ENCODE measurements around the gene METAP1D.

DNA sequence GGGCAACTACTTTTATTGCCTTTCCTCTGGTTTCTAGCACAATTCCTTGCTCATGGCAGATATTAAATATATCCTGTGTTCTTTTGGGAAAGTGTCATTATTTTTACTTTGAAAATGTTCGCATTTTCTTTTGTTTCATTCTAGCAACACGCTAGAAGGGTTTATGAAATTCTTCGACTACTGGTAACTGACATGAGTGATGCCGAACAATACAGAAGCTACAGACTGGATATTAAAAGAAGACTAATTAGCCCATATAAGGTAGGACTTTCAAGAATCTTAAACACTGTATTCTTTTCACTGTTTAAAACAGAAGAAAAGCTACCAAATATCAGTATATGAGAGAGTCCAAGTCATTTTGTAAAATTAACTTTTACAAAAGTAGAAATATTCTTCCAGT, 20.6 kb upstream of the METAP1D start:
- TF ChIP-seq, protein P1, sequence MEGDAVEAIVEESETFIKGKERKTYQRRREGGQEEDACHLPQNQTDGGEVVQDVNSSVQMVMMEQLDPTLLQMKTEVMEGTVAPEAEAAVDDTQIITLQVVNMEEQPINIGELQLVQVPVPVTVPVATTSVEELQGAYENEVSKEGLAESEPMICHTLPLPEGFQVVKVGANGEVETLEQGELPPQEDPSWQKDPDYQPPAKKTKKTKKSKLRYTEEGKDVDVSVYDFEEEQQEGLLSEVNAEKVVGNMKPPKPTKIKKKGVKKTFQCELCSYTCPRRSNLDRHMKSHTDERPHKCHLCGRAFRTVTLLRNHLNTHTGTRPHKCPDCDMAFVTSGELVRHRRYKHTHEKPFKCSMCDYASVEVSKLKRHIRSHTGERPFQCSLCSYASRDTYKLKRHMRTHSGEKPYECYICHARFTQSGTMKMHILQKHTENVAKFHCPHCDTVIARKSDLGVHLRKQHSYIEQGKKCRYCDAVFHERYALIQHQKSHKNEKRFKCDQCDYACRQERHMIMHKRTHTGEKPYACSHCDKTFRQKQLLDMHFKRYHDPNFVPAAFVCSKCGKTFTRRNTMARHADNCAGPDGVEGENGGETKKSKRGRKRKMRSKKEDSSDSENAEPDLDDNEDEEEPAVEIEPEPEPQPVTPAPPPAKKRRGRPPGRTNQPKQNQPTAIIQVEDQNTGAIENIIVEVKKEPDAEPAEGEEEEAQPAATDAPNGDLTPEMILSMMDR (IDR thresholded peaks at IDR 0.05), result no peak
- TF ChIP-seq EP300 (IDR thresholded peaks at IDR 0.05), result no peak
- TF ChIP-seq POLR2AphosphoS5 (IDR thresholded peaks at IDR 0.05), result no peak

Data from stomach (tissue), 4 donors.